Activated naive CD4-positive, alpha-beta T cell treated with anti-CD3 and anti-CD28 coated beads, Interleukin-2, amount 10 ng/mL, durations not matched to agents 7 days and 5 days (primary cell): ENCODE results near the gene TMEM248.

Experiments
- CTCF ChIA-PET: fragments of 350-600 bp; sonication (Branson Sonifier 250); formaldehyde crosslinking; loops from one replicate; lab custom pipeline; 2021; ENCODE audit warnings: antibody characterized with exemption; lab: Charles Lee
- DNase-seq: peaks from one replicate; pipeline ENCODE4 v3.0.0-alpha.2; 2020
- H3K27ac Mint-ChIP-seq: one replicate; pipeline ENCODE4 v1.8.0; 2021; ENCODE audit warnings: mild to moderate bottlenecking, moderate library complexity, mixed read lengths
- H3K27me3 Mint-ChIP-seq: one replicate; pipeline ENCODE4 v1.8.0; 2021; ENCODE audit warnings: mild to moderate bottlenecking, mixed read lengths
- H3K36me3 Mint-ChIP-seq: one replicate; pipeline ENCODE4 v1.8.0; 2021; ENCODE audit warnings: mixed read lengths
- H3K4me1 Mint-ChIP-seq: one replicate; pipeline ENCODE4 v1.8.0; 2021; ENCODE audit warnings: mixed read lengths
- H3K4me3 Mint-ChIP-seq: one replicate; pipeline ENCODE4 v1.8.0; 2021; ENCODE audit warnings: mild to moderate bottlenecking, moderate library complexity, mixed read lengths
- H3K9me3 Mint-ChIP-seq: one replicate; pipeline ENCODE4 v1.8.0; 2021; ENCODE audit warnings: mixed read lengths

TMEM248 gene

DNA sequence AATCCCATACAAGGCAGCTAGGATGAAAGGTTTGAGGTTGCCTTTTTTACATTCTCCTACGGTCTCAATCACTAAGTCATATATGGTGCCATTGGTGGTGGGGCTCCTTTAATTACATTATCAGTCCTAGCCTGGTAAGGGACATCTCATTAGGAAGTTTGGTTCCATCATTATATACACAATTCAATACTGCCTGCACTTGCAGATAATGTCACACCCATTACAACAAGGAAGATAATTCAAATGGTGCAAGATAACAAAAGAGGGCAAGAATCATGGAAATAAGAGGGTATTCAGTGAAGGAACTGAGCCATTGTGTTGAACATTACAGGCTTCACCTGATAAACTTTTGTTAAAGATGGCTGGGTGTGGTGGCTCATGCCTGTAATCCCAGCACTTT, 1.7 kb upstream of the TMEM248 start:
- peak overlapping the region; percentile 8 for H3K4me3 Mint-ChIP-seq
- H3K9me3 Mint-ChIP-seq, result no peaks in the 10 kb centered on the region
- H3K27ac Mint-ChIP-seq, result no peak overlapping the region
- CTCF ChIA-PET, result interaction anchor here (0.6 to 1.7 kb wide), 2 partner anchors 14 to 310 kb away, joined by 3 to 5 read pairs; no protein-coding TSS in a partner anchor
- H3K36me3 Mint-ChIP-seq, result peaks cover 10% of the 10 kb centered on the region
- H3K4me1 Mint-ChIP-seq, result peaks cover 32% of the 10 kb centered on the region
- no peak for DNase-seq
- no peaks in the 10 kb centered on the region for H3K27me3 Mint-ChIP-seq

DNA sequence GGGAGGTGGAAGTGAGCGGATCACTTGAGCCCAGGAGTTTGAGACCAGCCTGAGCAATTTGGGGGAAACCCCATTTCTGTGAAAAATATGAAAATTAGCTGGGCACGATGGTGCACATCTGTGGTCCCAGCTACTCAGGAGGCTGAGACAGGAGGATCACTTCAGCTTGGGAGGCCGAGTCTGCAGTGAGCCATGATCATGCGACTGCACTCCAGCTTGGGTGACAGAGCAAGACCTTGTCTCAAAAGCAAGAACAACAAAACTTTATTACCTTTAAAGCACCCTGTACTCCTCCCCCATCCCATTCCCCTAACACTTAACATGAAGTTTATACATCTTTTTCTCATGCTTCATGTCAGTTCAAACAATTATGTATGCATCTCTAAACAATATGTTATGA, 1.3 kb upstream of the TMEM248 start:
- Mint-ChIP-seq H3K4me3 (peak overlapping the region; percentile 8), H3K4me1 (peaks cover 32% of the 10 kb centered on the region), H3K9me3 (no peaks in the 10 kb centered on the region), H3K36me3 (peaks cover 10% of the 10 kb centered on the region), H3K27ac (peak overlapping the region; percentile 5), H3K27me3 (no peaks in the 10 kb centered on the region)
- CTCF ChIA-PET, result interaction anchor here (0.6 to 1.7 kb wide), 2 partner anchors 14 to 310 kb away, joined by 3 to 5 read pairs; no protein-coding TSS in a partner anchor
- no peak for DNase-seq

DNA sequence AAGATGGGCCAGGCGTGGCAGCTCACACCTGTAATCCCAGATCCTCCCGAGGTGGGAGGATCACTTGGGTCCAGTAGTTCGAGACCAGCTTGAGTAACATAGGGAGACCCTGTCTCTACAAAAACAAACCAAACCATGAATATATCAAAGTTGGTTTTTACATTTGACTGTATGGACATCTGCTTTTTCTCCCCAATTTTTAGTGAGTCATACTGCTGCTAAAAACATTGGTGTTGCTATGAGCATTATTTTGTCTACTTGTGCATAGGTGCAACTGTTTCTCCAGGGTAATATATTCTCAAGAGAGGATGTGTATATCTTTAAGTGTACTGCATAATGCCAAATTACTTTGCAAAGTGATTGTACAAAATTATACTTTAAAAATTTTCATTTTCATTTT, 769 bp upstream of the TMEM248 start:
- no peak for DNase-seq
- peaks cover 11% of the 10 kb centered on the region for H3K36me3 Mint-ChIP-seq
- H3K4me1 Mint-ChIP-seq, result peaks cover 34% of the 10 kb centered on the region
- H3K27ac Mint-ChIP-seq, result peak overlapping the region; percentile 5
- CTCF ChIA-PET, result interaction anchor here (0.6 kb wide), 1 partner anchor 311 kb away, joined by 3 read pairs; no protein-coding TSS in a partner anchor
- no peaks in the 10 kb centered on the region for H3K27me3 Mint-ChIP-seq
- H3K4me3 Mint-ChIP-seq, result peak overlapping the region; percentile 49
- no peaks in the 10 kb centered on the region for H3K9me3 Mint-ChIP-seq

DNA sequence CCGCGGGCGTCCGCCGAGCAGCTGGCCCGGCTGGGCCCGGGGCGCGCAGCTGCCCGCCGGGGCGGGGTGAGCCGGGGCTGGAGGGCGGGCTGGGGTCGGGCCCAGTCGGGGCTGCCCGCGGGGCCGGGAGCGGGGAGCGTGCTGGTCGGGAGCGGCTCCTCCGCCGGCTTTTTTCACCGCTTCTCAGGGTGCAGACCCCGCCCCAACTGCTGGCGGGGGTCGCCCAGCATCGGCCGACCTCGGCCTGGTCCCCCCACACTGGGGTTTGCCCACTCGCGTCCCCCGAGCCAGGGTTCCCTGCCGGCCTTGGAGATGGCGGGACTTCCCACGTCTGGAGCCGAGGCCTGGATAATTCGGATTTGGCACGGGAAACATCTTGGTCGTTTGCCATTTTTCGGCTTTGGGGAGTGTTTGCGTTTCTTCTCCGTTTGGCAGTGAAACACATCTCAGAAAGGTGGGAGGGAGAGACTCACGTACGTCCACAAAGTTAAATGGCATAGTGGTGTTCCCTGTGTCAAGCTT, 432 bp downstream of the TMEM248 start:
- Mint-ChIP-seq H3K4me1 (peaks cover 39% of the 10 kb centered on the region), H3K4me3 (peak overlapping the region; percentile 96), H3K27me3 (no peaks in the 10 kb centered on the region), H3K9me3 (no peaks in the 10 kb centered on the region), H3K27ac (peak overlapping the region; percentile 98), H3K36me3 (peaks cover 16% of the 10 kb centered on the region)
- CTCF ChIA-PET, result interaction anchor here (1.0 kb wide), 2 partner anchors 70 to 74 kb away, joined by 3 read pairs; partner anchors contain the start of gene SBDS
- peak; percentile 25 for DNase-seq

DNA sequence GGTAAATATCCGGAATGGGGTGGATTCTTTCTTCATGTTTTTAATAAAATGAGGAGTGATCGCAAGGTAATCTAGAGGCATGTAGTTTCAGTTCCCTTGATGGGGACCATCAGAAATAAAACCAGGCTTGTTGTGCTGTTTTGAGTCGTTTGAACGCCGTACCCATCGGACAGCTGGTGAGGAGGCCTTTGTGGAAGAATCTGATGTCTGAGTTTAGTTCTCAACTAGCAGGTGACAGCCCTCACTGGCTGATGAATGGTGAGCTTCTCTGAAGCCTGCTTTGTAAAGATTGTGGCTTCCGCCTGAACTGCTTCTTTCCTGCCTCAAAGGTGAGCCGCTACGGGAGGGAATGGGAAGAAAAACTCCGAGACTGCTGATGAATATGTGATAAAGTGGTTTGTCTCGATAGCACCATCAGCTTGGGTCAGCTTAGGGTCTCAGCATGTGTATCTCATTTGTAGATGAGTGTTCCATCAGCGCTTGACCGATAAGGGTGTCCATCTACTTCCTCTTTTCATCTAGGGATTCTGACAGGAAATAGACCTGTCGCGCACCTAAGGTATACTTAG, 977 bp downstream of the TMEM248 start:
- CTCF ChIA-PET, result interaction anchor here (0.9 to 1.0 kb wide), 3 partner anchors 71 to 78 kb away, joined by 3 read pairs; partner anchors contain the start of gene SBDS
- H3K27me3 Mint-ChIP-seq, result no peaks in the 10 kb centered on the region
- no peaks in the 10 kb centered on the region for H3K9me3 Mint-ChIP-seq
- H3K4me1 Mint-ChIP-seq, result peaks cover 40% of the 10 kb centered on the region
- peak; percentile 58 for DNase-seq
- H3K36me3 Mint-ChIP-seq, result peaks cover 21% of the 10 kb centered on the region
- peak overlapping the region; percentile 98 for H3K27ac Mint-ChIP-seq
- peak overlapping the region; percentile 96 for H3K4me3 Mint-ChIP-seq

DNA sequence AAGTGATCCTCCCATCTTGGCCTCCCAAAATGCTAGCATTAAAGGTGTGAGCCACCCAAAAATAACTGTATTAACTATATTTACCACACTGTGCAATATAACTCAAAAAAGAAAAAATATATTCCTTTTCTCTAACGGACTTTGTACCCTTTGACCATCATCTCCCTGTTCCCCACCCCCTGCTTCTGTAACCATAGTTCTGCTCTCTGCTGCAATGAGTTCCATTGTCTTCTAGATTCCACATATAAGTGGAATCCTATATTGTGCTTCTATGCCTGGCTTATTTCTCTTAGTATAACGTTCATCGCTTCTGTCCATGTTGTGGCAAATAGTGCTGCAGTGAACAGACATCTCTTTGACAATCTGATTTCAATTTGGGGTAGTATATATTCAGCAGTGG, 4.2 kb downstream of the TMEM248 start:
- DNase-seq, result no peak
- Mint-ChIP-seq H3K4me3 (no peak overlapping the region), H3K27me3 (no peaks in the 10 kb centered on the region), H3K4me1 (peaks cover 49% of the 10 kb centered on the region), H3K36me3 (peaks cover 41% of the 10 kb centered on the region), H3K27ac (no peak overlapping the region), H3K9me3 (no peaks in the 10 kb centered on the region)
- CTCF ChIA-PET, result no interaction called here

DNA sequence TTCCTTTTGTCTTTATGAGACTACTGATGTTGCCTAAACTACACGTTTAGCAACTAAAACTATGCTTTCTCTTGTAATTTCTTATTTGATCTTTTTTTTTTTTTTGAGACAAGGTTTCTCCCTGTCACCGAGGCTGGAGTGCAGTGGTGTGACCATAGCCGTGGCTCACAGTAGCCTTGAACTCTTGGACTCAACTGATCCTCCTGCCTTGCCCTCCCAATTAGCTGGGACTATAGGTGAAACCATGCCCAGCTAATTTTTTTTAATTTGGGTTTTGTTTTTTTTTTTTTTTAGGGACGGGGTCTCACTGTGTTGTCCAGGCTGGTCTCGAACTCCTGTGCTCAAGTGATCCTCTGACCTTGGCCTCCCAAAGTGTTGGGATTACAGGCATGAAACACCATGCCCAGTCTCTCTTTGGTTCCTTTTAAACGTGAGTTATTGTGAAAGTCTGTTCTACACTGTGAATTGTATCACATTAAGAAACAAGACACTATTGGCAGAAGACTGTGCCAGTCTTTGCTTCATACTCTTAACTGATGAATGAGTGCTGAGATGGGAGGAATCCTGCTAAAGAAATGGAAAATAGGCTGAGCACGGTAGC, 6.4 kb downstream of the TMEM248 start:
- H3K27ac Mint-ChIP-seq, result no peak overlapping the region
- DNase-seq, result no peak
- H3K4me1 Mint-ChIP-seq, result peaks cover 47% of the 10 kb centered on the region
- peaks cover 36% of the 10 kb centered on the region for H3K36me3 Mint-ChIP-seq
- H3K27me3 Mint-ChIP-seq, result no peaks in the 10 kb centered on the region
- H3K4me3 Mint-ChIP-seq, result no peak overlapping the region
- CTCF ChIA-PET, result no interaction called here
- H3K9me3 Mint-ChIP-seq, result no peaks in the 10 kb centered on the region

DNA sequence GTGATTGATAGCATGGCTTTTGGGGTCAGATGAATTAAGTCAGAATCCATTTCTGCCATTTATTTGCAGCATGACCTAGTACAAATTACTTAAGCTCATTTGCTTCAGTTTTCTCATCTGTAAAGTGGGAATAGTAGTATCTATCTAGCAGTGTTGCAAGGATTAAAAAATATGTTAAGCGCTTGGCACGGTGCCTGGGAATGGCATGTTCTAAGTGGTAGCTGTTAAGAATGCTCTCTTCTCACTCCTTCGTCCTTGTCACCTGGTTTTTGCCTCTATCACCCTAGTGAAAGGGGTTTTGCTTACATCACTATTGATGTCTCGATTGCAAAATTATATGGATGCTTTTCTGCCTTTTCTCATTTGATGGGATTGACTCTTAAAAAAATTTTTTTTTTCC, 7.4 kb downstream of the TMEM248 start:
- Mint-ChIP-seq H3K27ac (no peak overlapping the region), H3K4me1 (peaks cover 37% of the 10 kb centered on the region), H3K36me3 (peaks cover 36% of the 10 kb centered on the region), H3K4me3 (no peak overlapping the region), H3K27me3 (no peaks in the 10 kb centered on the region), H3K9me3 (no peaks in the 10 kb centered on the region)
- DNase-seq, result no peak
- CTCF ChIA-PET, result no interaction called here

DNA sequence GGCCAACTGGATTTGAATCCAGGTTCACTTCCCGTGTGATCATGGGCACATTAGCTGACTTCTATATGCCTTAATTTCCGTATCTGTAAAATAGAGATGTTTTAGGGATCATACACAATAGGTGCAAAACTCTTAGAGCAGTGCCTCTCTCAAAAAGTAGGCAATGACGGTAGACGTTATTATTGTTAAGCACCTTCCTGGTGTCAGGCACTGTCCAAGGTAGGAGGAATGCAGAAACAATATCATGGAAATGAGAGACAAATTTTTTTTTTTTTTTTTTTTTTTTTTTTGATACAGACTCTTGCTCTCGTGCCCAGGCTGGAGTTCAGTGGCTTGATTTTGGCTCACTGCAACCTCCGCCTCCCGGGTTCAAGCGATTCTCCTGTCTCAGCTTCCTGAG, 8.1 kb downstream of the TMEM248 start:
- Mint-ChIP-seq H3K27me3 (no peaks in the 10 kb centered on the region), H3K36me3 (peaks cover 36% of the 10 kb centered on the region), H3K4me1 (peaks cover 33% of the 10 kb centered on the region), H3K4me3 (no peak overlapping the region), H3K27ac (no peak overlapping the region), H3K9me3 (no peaks in the 10 kb centered on the region)
- CTCF ChIA-PET, result interaction anchor here (0.6 kb wide), 1 partner anchor 1551 kb away, joined by 3 read pairs; no protein-coding TSS in a partner anchor
- no peak for DNase-seq

DNA sequence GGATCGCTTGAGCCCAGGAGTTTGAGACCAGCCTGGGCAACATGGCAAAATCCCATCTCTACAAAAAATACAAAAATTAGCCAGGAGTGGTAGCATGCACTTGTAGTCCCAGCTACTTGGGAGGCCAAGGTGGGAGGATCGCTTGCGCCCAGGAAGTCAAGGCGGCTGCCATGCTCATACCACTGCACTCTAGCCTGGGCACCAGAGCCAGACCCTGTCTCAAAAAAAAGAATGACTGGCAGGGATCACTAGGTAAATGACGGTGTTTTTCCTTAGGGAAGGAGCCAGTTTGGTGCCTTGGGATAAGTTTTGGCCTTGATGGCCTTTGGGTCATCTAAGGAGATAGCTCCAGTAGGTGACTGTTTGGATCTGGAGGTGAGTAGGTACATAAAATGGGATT, 8.9 kb downstream of the TMEM248 start:
- Mint-ChIP-seq H3K9me3 (no peaks in the 10 kb centered on the region), H3K36me3 (peaks cover 38% of the 10 kb centered on the region), H3K4me1 (peaks cover 33% of the 10 kb centered on the region), H3K27me3 (no peaks in the 10 kb centered on the region), H3K4me3 (no peak overlapping the region), H3K27ac (peak overlapping the region; percentile 37)
- CTCF ChIA-PET, result no interaction called here
- DNase-seq, result no peak

DNA sequence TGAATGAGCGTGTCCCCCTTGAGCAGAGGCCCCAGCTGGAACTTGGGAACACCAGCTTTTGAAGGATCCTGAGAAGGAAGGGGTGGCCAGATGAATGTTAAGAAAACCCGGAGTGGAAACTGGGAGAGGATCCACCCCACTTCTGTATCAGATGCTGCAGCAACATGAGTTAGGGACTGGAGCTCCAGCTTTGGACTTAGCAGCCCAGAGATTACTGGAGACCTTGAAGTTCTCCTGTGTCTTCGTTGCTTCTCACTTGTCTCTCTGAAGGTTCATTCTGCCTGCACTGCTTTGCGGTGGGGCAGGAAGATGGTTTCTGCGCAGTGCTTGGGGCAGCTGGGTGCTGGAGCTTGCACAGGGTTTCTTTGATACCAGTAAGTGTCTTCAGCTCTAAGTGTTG, 9.3 kb downstream of the TMEM248 start:
- Mint-ChIP-seq H3K27me3 (no peaks in the 10 kb centered on the region), H3K27ac (no peak overlapping the region), H3K4me3 (no peak overlapping the region), H3K9me3 (no peaks in the 10 kb centered on the region), H3K36me3 (peaks cover 37% of the 10 kb centered on the region), H3K4me1 (peaks cover 31% of the 10 kb centered on the region)
- CTCF ChIA-PET, result no interaction called here
- DNase-seq, result no peak

DNA sequence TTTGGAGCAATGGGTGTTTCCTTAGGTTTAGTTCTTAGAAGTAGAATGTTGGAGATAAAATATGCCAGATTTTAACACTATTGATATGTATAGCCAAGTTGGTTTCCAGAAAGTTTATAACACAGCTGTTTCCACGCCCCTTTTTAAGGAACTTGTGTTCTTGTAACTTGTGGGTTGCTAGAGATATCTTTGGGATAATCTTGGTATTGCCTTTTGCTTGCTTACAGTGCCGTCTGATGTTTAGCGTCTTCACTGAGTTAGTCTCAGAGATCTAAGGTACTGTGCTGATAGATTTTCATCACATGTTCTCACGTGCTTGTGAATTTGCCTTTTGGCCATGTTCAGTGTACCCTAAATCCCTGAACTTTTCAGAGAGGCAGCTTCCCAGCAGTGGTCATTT, 12.4 kb downstream of the TMEM248 start:
- no peak for DNase-seq
- Mint-ChIP-seq H3K27ac (no peak overlapping the region), H3K4me3 (no peak overlapping the region), H3K9me3 (no peaks in the 10 kb centered on the region), H3K27me3 (no peaks in the 10 kb centered on the region), H3K4me1 (peaks cover 38% of the 10 kb centered on the region), H3K36me3 (peaks cover 31% of the 10 kb centered on the region)
- CTCF ChIA-PET, result interaction anchor here (1.1 kb wide), 1 partner anchor 32 kb away, joined by 3 read pairs; no protein-coding TSS in a partner anchor

DNA sequence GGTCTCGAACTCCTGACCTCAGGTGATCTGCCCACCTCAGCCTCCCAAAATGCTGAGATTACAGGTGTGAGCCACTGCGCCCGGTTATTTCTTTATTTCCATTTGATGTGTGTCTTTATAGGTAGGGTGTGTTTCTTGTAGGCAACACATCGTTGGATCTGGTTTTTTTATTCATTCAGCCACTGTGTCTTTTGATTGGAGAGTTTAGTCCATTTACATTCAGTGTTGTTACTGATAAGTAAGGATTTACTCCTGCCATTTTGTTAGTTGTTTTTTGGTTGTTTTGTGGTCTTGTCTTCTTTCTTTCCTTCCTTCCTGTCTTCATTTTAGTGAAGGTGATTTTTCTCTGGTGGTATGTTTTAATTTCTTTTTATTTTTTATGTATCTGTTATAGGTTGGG, 16.9 kb downstream of the TMEM248 start:
- CTCF ChIA-PET, result no interaction called here
- H3K4me3 Mint-ChIP-seq, result no peak overlapping the region
- H3K9me3 Mint-ChIP-seq, result no peaks in the 10 kb centered on the region
- no peak for DNase-seq
- no peak overlapping the region for H3K27ac Mint-ChIP-seq
- H3K36me3 Mint-ChIP-seq, result peaks cover 35% of the 10 kb centered on the region
- no peaks in the 10 kb centered on the region for H3K27me3 Mint-ChIP-seq
- H3K4me1 Mint-ChIP-seq, result peaks cover 23% of the 10 kb centered on the region

DNA sequence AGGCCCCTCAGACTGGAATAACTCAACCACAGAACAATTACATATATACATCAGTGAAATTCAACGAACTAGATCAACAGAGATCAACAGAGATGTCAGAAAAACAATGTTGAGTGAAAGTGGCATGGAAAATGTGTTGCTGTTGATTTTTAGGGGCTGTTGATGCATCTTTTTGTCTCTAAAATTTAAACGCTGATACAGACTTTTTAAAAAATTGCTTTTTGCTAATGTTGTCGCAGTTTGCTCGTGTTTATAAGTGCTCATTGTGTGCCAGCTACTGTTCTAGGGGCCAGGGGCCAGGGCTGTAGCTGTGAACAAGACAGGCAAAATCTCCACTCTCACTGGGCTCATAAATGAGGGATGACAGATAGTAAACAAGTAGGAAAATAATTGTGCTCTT, 18.3 kb downstream of the TMEM248 start:
- Mint-ChIP-seq H3K36me3 (peaks cover 35% of the 10 kb centered on the region), H3K4me1 (peaks cover 20% of the 10 kb centered on the region), H3K27me3 (no peaks in the 10 kb centered on the region), H3K4me3 (no peak overlapping the region), H3K27ac (no peak overlapping the region), H3K9me3 (no peaks in the 10 kb centered on the region)
- CTCF ChIA-PET, result no interaction called here
- DNase-seq, result no peak

DNA sequence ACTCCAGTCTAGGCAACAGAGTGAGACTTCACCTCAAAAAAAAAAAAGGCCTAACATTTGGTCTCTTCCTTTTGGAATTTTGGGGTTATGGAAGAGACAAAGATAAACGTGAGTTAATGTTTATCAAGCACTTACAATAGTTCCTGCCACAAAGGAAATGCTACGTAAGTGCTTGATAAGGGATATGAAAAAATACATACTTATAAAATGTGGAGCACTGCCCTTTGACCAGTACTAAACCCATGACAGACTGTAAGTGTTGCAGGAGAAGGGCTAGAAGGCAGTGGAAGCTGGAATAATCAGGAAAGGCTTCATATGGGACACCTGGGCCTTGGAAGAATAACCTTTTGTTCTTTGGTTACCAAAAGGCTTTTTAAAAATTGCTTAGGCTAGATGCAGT, 25.5 kb downstream of the TMEM248 start:
- Mint-ChIP-seq H3K27me3 (no peaks in the 10 kb centered on the region), H3K4me1 (no peaks in the 10 kb centered on the region), H3K27ac (no peak overlapping the region), H3K4me3 (no peak overlapping the region), H3K9me3 (no peaks in the 10 kb centered on the region), H3K36me3 (peaks cover 46% of the 10 kb centered on the region)
- no peak for DNase-seq
- CTCF ChIA-PET, result no interaction called here
